KG1 (cell line): ENCODE data around the gene MAP1LC3B.
A peak's percentile ranks its signal among the peaks of the same experiment; 100 is the strongest.

Experiments
- DNase-seq: peaks from one replicate; lab custom pipeline; 2025; lab: John Stamatoyannopoulos, UW

Gene MAP1LC3B

GRCh38 chr16:87391950-87392820 is at the start of gene MAP1LC3B:
Gene MAP1LC3B (plus strand): TSS chr16:87392336. CDS start chr16:87392428, 92 bp downstream.
- DNase-seq = peak; percentile 94

GRCh38 chr16:87342504-87342903 is 49.6 kb upstream of the MAP1LC3B start:
- DNase-seq = no peak

- DNase-seq = no peak
These were observed 49.0 kb upstream of the MAP1LC3B start for GRCh38 chr16:87342978-87343752.

DNA sequence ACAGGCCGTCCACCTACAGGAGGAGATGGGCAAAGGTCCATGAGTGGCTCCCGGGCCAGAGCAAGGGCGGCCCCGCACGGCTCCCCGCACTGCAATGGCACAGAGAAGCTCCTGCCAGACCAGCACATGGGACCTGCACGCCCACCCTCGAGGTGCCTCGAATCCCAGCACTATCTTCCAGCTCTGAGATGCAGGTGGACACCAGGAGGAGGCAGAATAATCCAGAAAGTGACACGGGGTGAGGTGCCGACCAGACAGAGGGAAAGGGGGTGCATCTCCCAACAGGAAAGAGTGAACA is 48.4 kb upstream of the MAP1LC3B start:
- DNase-seq = no peak

DNA sequence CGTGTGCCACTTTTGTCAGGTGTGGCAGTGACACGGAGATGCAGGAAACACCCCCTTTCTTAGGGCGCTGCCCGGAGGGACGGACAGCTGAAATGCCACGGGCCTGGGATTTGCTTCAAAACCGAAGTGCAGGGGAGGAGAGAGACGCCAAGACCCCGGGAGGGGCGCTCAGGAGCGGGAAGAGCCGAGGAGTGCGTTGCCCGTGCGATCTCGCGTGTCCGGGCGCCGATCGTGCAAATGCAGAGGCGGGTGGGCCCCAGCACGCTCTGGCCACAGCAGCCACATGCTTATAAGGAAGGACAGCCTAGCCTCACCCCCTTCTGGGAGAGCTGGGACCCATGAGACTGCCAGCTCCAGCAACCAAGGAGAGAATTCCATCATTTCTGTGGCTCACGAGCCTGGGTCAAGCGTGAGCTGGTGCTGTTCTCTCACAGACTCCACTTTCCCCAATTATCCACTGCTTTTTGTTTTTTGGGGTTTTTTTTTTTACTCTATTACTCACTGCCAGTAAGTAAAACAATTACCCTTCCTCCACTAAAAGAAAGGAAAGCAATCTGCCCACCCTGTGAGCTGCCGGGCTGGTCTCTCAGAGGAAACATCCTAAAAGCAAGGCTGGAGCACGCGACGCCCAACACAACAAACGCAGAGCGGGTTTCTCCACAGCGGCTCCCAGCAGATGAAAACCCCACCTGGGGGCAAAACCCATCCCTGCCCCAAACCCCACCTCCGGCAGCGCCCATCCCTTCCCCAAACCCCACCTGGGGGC is 47.8 kb upstream of the MAP1LC3B start:
- DNase-seq = no peak

- DNase-seq = no peak
These were observed 47.1 kb upstream of the MAP1LC3B start for GRCh38 chr16:87344931-87345631.

DNA sequence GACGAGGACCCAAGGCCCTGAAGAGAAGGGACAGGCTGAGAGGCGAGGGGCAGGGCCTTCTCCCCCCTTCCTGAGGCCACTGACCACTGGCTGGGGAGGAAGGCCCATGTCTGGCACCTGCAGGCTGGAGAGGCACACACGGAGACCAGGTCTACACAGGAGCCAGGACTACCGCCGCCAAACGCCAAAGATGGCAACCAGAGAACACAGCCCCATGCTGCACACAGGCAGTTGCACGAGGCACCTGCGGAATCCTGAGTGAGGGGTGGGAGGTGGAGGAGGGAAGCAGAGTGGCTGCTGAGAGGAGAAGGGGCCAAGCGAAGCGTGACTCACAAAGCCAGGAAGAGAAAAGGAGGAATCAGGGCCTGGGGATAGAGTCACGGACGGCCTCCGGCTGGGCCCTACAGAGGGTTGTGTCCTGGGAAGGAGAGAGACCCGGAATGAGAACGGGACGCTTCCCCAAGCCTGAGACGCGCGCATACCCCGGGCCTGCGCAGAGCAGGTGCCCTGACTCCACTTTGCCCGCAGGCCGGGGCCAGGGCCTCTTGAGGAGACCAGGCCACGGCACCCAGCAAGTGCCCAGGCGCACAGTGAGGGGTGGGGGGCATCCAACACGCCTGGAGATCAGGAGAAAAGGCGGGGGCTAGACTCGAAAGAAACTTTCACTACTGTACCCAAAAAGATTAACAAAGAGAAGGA is 46.3 kb upstream of the MAP1LC3B start:
- DNase-seq = no peak

GRCh38 chr16:87346517-87347060 is 45.5 kb upstream of the MAP1LC3B start:
- DNase-seq = no peak

DNA sequence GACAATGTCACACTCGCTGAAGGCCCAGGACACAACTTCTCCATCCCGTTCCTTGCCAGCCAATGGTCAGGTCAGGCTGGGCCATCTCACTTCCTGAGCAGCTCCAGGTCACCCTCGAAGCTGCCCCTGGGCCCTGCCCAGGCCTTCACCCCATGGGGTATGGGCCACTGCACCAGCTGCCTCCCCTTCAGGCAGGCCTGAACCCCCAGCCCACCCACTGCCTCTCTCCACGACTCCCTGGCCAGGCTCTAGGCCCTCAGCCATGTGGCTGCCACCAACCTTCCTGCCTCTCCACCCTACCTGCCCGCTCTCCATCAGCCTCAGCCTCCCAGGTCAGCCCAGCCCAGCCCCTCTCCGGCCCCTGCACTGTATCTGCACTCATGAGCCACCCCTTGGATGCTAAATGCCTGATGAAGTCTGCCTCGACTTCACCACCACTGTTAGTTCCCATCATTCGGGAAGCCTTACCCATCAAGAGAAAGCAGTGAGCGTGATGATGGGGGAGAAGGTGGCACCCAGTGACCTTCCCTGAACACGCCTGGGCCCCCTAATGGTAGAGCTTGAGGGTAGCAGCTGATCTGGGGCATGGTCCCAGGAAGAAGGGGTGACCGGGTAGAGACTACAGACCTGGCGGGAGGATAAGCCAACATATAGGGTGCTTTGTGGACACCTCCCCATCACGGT is 44.1 kb upstream of the MAP1LC3B start:
- DNase-seq = no peak

- DNase-seq = no peak
These were observed 43.4 kb upstream of the MAP1LC3B start for GRCh38 chr16:87348616-87349157.

- no peak for DNase-seq
These were observed 42.1 kb upstream of the MAP1LC3B start for GRCh38 chr16:87350031-87350430.

- no peak for DNase-seq
These were observed 41.3 kb upstream of the MAP1LC3B start for GRCh38 chr16:87350681-87351319.

DNA sequence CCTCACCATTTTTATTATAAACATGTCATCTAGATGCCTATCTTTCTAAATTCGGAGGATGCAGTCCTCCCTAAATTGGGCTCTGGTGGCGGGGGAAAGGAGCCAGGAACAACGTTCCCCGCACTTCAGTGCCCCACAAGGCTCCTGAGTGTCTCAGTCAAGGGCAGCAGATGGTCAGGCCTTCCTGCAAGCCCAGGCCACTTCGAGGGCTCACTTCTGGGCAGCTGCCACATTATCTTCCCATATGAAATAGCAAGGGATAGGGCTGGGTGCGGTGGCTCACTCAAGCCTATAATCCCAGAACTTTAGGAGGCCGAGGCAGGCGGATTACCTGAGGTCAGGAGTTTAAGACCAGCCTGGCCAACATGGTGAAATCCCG is 40.8 kb upstream of the MAP1LC3B start:
- DNase-seq = no peak

- no peak for DNase-seq
These were observed 39.3 kb upstream of the MAP1LC3B start for GRCh38 chr16:87352818-87353217.

DNA sequence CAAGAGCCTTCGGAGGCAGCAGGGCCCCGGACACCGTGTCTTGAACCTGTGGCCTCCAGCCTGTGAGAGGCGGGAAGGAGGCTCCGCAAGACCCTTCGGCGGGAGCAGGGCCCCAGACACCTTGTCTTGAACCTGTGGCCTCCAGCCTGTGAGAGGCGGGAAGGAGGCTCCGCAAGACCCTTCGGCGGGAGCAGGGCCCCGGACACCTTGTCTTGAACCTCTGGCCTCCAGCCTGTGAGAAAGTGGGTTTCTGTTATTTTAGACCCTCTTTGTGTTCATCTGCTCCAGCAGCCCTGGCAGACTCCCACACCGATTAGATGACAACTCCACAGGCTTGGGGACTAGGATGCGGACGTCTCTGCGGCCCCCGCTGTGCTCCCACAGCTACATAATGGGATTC is 38.5 kb upstream of the MAP1LC3B start:
- no peak for DNase-seq

DNA sequence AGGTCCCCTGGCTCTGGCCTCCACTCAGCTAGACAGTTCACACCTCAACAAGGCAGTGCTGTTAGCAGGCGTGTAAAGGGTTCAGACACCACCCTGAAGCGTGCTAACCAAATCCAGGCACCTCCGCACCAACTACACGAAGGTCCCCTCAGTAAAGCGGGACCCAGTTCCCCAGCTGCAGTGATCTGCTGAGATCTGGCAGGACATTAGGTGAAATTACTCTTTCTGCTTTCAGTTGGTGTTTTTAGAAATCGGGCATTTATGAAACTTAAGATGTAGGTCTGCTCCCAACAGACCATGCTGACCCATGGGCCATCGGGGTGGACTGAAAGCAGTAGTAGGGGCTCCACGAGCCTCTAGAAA is 35.7 kb upstream of the MAP1LC3B start:
- DNase-seq = no peak

DNA sequence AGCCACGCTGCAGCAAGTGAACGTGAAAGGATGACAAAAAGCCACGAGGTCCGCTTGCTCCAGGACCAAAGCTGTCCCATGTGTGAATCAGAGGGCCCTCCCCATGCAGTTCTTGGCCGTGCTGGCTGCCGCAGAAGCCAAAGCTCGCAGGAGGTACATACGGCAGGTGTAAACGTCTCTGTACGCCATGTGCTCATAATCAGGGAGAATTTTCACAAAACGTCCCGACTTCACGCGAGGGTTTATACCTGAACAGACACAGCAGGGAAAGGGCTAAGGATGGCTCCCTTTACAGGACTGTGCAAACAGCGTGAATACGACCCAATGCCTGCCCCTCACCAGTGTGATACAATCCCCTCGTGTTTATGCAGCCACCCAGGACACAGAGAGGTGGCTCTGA is 33.9 kb upstream of the MAP1LC3B start:
- no peak for DNase-seq

DNA sequence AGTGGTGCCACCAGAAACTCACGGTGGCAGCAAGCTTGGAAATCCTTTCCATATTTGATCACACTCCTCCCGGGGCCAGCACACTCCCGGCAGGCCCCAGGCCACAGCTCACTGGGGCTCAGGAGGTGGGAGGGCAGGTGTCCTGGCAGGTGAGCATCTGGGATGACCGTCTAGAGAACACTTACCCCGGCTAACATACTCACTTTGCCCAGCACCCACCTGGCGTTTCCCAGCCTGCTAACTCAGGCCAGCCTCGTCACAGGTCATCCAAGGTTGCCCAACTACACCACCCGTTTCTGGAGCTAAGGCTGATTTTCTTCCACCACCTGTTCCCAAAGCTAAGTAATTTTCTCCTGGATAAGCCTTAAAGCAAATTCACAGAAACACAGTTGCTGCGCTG is 33.4 kb upstream of the MAP1LC3B start:
- DNase-seq = no peak

DNA sequence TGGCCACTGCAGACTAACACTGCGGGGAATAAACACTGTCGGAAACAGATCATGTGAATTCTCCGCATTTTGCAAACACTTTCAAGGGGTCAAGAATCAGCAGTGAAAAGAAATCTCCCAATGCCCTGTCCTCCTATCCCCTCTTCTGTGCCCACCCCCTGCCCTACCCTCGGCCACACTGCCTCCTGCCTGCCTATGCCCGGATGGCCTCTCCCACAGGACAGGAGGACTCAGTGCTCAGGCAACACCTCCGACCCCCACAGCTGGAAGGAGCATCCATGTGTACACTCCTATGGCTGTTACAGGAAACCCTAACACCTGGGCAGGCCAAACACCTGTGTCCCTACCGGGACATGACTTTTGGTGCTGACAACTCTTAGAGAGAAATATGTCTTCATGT is 33.0 kb upstream of the MAP1LC3B start:
- no peak for DNase-seq
